GM21528 (cell line): ENCODE measurements around the gene RPL35.
"Not testable (repeated sequence)": the region's sequence is repeated elsewhere in the genome, so short reads cannot be mapped to it uniquely, and the experiment has no call there.

ENCODE experiments used
- ATAC-seq: cut with Tn5 transposase; IDR thresholded peaks from one replicate; pipeline ENCODE4 v1.9.1; 2021; ENCODE audit warnings: mild to moderate bottlenecking, moderate library complexity; ENCODE audit not compliant: unreplicated experiment, low FRiP score

Gene RPL35

DNA sequence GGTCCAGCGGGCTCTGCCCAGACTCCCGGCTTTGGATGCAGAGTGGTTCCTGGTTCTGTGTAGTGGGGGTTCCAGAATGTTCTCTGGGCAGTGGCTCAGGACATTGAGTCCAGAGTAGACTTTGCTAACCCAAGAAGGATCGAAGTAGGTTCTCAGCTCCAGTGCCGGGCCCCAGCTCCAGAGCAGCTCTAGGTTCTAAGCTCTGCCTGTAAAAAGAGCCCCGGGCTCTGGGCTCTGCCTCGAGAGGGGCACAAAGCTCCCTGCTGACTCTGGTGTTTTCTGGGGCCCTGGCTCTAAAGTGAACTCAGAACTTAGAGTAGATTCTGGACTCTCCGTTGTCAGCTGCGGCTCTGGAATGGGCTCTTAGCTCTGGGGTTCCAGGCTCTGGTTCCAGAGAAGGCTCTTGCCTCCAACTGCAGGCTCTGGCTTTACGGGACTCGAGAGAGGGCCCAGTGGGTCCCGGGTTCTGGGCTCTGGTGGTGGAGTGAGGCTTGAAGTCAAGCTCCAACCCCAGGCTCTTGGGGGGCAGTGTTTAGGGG is 8.1 kb downstream of the RPL35 start:
- no peak for ATAC-seq

DNA sequence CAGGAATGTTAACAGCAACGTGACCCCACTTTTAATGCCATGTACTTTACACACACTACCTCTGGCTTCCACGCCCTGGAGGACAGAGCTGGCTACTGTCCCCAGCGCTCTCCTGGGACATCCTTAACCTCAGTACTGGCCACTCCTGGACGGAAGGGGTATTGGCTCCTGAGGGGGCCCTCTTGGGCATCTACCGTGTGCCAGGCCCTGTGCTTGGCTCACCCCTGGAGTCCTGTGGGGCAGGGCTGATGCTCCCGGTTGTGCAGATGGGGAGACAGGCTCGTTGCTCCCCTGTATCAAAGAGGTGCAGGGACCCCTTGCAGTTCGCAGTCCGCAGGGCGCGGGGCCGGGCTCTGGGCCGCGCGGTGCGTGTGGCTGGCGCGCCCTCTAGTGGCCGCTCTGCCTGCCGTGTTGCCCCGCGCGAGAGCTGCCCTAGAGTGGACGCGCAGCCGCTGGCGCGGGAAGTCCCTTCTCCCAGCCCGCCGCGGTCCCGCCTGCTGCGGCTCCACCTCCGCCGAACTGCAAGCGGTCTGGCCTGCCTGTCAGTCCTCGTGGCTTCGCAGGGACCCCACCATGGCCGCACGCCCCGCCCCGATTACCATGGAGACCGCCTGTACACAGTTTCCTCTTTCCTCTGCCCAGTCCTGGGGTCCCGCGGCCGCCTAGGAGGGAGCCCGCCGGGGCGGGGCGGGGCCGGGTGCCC is 8.8 kb downstream of the RPL35 start, which contains the start of gene WDR38:
WDR38 (plus strand) TSS at position 632 of the 703 bp plus-strand sequence. CDS start 72 bp downstream, outside the sequence.
- ATAC-seq = peak; percentile 52

GRCh38 chr9:124852121-124852828 is 9.5 kb downstream of the RPL35 start:
- ATAC-seq = no peak

DNA sequence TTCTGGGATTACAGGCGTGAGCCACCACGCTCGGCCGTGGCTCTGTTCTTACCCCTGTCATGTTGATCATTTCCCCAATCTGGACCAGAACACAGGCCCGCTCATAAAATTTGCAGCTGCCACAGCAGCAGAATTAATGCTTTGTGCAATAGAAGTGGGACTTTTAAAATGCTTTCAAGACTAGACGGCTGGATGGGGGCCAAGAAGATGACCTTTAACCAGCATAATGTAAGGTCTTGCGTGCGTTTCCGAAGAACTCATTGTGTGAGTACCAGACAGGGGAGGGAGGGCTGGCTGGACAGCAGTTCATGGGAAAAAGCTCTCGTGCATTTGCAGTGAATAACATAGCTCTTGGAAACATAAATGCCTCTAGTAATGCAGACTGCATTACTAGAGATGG is 12.0 kb downstream of the RPL35 start:
- ATAC-seq = no peak

- no peak for ATAC-seq
These were observed 14.8 kb downstream of the RPL35 start for GRCh38 chr9:124846969-124847368.

DNA sequence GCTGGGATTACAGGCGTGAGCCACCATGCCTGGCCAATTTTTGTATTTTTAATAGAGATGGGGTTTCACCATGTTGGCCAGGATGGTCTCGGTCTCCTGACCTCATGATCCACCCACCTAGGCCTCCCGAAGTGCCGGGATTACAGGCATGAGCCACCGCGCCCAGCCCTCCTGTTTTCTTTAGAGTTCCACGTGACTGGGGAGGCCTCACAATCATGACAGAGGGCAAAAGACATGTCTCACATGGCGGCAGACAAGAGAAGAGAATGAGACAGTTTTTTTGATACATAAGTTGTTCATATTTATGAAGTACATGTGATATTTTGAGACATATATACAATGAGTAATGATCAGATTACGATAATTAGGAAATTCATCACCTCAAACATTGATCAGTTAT is 15.3 kb downstream of the RPL35 start:
- ATAC-seq = not testable (repeated sequence)

- no peak for ATAC-seq
These were observed 17.5 kb downstream of the RPL35 start for GRCh38 chr9:124844291-124844690.

DNA sequence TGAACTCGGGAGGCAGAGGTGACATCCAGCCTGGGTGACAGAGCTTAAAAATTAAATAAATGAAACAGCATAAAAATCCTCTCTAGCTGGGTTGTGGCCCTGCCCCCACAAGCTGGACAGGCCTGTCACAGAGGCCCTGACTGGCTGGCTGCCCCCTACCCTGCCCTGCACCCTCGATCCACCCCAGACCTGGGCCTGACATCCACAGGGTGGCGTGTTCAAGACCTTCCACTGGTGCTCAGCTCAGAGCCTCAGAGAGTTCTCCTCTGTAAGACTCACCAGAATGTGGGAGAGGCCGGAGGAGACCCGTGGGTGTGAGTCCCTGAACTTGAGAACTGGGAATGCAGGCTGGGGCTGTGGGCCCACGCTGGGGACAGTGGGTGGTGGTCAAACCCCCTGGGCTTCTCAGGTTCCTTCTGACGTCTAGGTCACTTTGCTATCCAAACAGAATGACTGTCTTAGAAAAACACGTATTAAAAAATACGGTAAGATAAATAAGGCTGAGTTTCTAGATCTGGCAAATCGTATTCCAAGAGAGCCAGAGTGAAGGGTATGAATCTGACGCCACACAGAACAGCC is 18.2 kb downstream of the RPL35 start:
- ATAC-seq = no peak

DNA sequence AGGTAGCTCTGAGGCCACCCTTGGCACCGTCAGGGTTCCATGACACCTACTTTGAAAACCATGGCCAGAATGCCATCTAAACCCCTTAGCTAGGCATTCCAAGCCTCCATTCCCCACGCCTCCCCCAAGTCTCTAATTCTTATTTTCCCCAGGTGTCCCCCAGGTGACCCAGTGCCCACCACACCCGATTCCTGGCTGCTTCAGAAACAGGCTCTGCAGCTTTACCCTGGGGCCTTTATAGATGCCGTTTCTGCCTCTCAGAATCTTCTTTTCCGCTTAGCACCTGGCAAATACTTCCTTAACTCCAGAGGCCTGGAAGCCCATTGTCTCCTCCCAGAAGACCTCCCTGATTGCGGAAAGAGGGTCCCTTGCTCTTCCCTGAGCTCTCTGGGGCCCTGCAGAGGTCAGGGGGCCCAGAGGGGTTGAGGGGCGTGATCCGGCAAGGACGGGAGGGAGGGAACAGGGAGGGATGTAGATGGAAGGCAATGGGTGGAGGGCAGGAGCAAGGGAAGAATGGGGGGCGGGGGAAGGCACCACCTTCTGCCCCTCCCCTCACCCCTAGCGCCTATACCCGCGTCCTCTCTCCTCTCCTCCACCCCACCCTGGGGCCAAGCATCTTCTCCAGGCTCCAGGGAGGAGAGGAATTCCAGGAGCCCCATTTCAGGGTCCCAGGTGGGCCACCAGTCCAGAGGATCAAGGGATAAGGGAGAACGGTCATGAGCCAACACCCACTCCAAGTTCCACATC is 20.5 kb downstream of the RPL35 start:
- ATAC-seq = no peak

DNA sequence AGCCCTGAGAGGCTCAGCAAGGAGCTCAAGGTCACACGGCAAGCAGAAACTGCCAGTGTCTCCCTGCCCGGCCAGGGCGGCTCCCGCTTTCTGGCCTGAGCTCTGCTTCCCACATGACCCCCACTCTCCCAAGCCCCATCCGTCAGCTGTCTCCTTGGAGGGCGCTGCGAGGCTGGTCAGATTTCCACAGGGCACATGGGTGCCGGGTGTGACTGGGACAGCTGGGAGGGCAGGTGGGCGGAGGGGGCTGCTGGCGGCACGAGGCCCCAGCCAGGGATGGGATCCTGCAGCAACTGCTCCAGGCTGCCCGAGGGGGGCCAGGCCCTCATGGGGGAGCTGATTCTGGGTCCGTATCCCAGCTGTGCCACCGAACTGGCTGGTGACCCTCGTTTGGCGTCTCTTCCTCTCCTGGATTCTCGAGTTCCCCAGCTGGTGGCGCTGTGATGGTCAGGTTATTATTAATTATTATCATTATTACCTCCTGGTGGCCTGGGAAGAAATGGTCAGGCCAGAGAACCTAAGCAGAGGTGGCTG is 21.4 kb downstream of the RPL35 start:
- ATAC-seq = no peak

DNA sequence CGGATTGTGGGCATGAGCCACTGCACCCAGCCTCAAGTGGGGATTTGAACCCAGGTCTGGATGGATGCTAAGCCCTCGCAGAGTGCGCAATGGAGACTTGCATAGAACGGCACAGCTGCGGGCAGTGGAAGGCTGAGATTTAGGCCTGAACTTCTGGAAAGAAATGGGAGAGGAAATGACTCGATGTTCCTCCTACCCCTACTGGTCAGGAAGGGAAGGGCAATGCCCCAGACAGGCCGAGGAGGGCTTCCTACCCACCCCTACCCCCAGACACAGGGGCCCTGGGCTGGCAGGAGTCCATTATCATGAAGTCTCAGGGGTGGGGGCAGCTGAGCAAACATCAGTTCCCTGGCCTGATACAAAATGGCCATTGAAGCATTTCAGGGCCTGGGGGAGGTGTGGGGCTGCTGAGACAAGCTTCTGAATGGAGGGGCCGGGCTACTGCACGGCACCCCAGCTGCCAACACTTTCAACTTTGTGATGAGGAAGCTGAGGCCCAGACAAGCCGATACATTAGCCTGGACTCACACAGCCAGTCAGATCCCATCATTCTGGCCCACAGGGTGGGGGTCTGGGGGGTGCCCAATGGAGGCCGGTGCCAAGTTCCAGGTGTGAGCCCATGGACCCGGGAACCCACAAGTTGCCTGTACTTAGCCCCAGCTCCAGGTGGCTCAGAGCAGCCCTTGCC is 22.0 kb downstream of the RPL35 start:
- no peak for ATAC-seq

GRCh38 chr9:124838567-124839275 is 23.0 kb downstream of the RPL35 start:
- not testable (repeated sequence) for ATAC-seq

- ATAC-seq = not testable (repeated sequence)
These were observed 23.6 kb downstream of the RPL35 start for GRCh38 chr9:124838132-124838531.

DNA sequence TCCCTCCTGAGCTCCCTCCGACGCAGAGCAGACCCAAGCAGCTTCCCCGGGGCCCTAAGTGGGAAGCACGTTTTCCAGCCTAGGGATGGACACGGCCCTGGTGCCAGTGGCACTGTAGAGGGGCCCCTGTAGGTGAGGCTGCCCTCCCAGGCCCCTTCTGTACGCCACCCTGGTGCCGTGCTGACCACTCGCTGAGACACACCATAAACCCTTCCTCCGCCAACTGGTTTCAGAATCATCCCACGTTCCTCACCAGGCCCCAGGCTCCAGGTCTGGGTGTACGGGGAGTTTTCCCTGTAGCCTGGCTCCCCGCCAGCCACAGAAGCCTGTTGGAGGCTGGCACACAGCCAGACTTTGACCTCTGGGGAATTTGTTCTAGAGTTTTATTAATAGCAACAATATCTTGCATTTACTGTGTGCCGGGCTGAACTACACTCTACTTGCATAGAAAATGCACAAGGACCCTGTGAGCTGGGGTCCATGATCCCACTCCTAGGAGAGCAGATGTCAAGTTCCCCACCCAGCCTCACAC is 26.7 kb downstream of the RPL35 start:
- no peak for ATAC-seq

- ATAC-seq = no peak
These were observed 27.2 kb downstream of the RPL35 start for GRCh38 chr9:124834591-124834990.

GRCh38 chr9:124831642-124832364 is 30.0 kb downstream of the RPL35 start:
- no peak for ATAC-seq

GRCh38 chr9:124830593-124830992 is 31.2 kb downstream of the RPL35 start:
- ATAC-seq = no peak

- ATAC-seq = no peak
These were observed 32.5 kb downstream of the RPL35 start for GRCh38 chr9:124829334-124829669.
